Astrocyte (in vitro differentiated cells and primary cell): ENCODE measurements around the gene CELSR2. TPM values are rescaled to one million over a fixed set of nuclear protein-coding genes. Genes with fewer than 3 reads are reported as not detected.

Experiments
- DNase-seq: peaks from one replicate; pipeline ENCODE4 v3.0.0-alpha.2; 2010; ENCODE audit warnings: low read depth
- FAIRE-seq: peaks from 2 replicates; lab custom pipeline; 2011; peaks lifted over from hg19 to GRCh38; lab: Jason Lieb, UNC
- H2AFZ ChIP-seq: 2 replicates; pipeline ENCODE4 v1.6.0; 2012; ENCODE audit warnings: low read depth, low read length, inconsistent platforms
- H3K27ac ChIP-seq: 2 replicates; pipeline ENCODE4 v1.5.1; 2011; ENCODE audit warnings: low read depth, low read length, inconsistent platforms
- H3K27me3 ChIP-seq: 2 replicates; pipeline ENCODE4 v1.6.0; 2011; ENCODE audit warnings: low read length, inconsistent platforms; ENCODE audit not compliant: insufficient read depth
- H3K36me3 ChIP-seq: 2 replicates; pipeline ENCODE4 v1.5.1; 2011; ENCODE audit warnings: low read length, inconsistent platforms; ENCODE audit not compliant: insufficient read depth
- H3K4me1 ChIP-seq: 2 replicates; pipeline ENCODE4 v1.5.1; 2011; ENCODE audit warnings: low read length, inconsistent platforms; ENCODE audit not compliant: insufficient read depth
- H3K4me2 ChIP-seq: 2 replicates; pipeline ENCODE4 v1.6.0; 2012; ENCODE audit warnings: low read length, inconsistent platforms
- H3K4me3 ChIP-seq: 2 replicates; pipeline ENCODE4 v1.5.1; 2011; ENCODE audit warnings: low read depth, mild to moderate bottlenecking, low read length, inconsistent platforms; ENCODE audit not compliant: insufficient read depth
- H3K79me2 ChIP-seq: 2 replicates; pipeline ENCODE4 v1.6.0; 2012; ENCODE audit warnings: mild to moderate bottlenecking, low read length, inconsistent platforms; ENCODE audit not compliant: insufficient read depth
- H3K9ac ChIP-seq: 2 replicates; pipeline ENCODE4 v1.6.0; 2012; ENCODE audit warnings: mild to moderate bottlenecking, low read length, inconsistent platforms
- H3K9me3 ChIP-seq: 2 replicates; pipeline ENCODE4 v1.5.1; 2012; ENCODE audit warnings: low read depth, mild to moderate bottlenecking, low read length, inconsistent platforms; ENCODE audit not compliant: insufficient read depth
- H4K20me1 ChIP-seq: 2 replicates; pipeline ENCODE4 v1.6.0; 2012; ENCODE audit warnings: low read length, inconsistent platforms; ENCODE audit not compliant: insufficient read depth
- H3K27ac Mint-ChIP-seq: one replicate; pipeline ENCODE4 v1.8.0; 2021; ENCODE audit warnings: mild to moderate bottlenecking, mixed read lengths; ENCODE audit not compliant: unreplicated experiment
- H3K27me3 Mint-ChIP-seq: one replicate; pipeline ENCODE4 v1.8.0; 2021; ENCODE audit warnings: low read depth, mixed read lengths; ENCODE audit not compliant: unreplicated experiment
- H3K36me3 Mint-ChIP-seq: one replicate; pipeline ENCODE4 v1.8.0; 2021; ENCODE audit warnings: low read depth, mixed read lengths; ENCODE audit not compliant: unreplicated experiment
- H3K4me1 Mint-ChIP-seq: one replicate; pipeline ENCODE4 v1.8.0; 2021; ENCODE audit warnings: low read depth, mixed read lengths; ENCODE audit not compliant: unreplicated experiment
- H3K4me3 Mint-ChIP-seq: one replicate; pipeline ENCODE4 v1.8.0; 2021; ENCODE audit warnings: mild to moderate bottlenecking, moderate library complexity, mixed read lengths; ENCODE audit not compliant: unreplicated experiment
- H3K9me3 Mint-ChIP-seq: one replicate; pipeline ENCODE4 v1.8.0; 2021; ENCODE audit warnings: mild to moderate bottlenecking, mixed read lengths; ENCODE audit not compliant: unreplicated experiment
- EZH2 ChIP-seq: IDR thresholded peaks from 2 replicates; pipeline ENCODE4 v1.6.1; 2012; ENCODE audit warnings: mild to moderate bottlenecking, low read length, inconsistent platforms; ENCODE audit not compliant: insufficient read depth
- total RNA-seq: library from RNA; stranded (reverse); gene quantifications from 2 replicates; pipeline ENCODE4 v1.2.1, GENCODE V29; 2021
- TF ChIP-seq, protein P1 (sequence below): IDR thresholded peaks from 2 replicates; pipeline ENCODE4 v1.5.1; 2011; ENCODE audit warnings: low read depth, mild to moderate bottlenecking, inconsistent platforms, low read length, moderate library complexity; ENCODE audit not compliant: insufficient read depth

CELSR2 gene
- total RNA-seq, 1 donor from 2014 or later = 10.0 TPM

GRCh38 chr1:109247401-109248365 is 1.7 kb upstream of the CELSR2 start:
- no peak overlapping the region for H2AFZ ChIP-seq
- H3K4me2 ChIP-seq = no peak overlapping the region
- no peaks in the 10 kb centered on the region for H4K20me1 ChIP-seq
- H3K79me2 ChIP-seq = peaks cover 2% of the 10 kb centered on the region
- no peaks in the 10 kb centered on the region for H3K36me3 ChIP-seq
- peaks cover 9% of the 10 kb centered on the region for H3K4me1 ChIP-seq
- H3K9me3 ChIP-seq = no peaks in the 10 kb centered on the region
- Mint-ChIP-seq H3K4me3 (no peak overlapping the region), H3K4me1 (peaks cover 8% of the 10 kb centered on the region), H3K27me3 (peaks cover 6% of the 10 kb centered on the region), H3K27ac (no peak overlapping the region), H3K9me3 (no peaks in the 10 kb centered on the region), H3K36me3 (peaks cover 6% of the 10 kb centered on the region)
- FAIRE-seq (no peak), DNase-seq (no peak)
- H3K4me3 ChIP-seq = no peak overlapping the region
- H3K9ac ChIP-seq = no peak overlapping the region
- TF ChIP-seq EZH2 = no peak
- TF ChIP-seq, protein P1, sequence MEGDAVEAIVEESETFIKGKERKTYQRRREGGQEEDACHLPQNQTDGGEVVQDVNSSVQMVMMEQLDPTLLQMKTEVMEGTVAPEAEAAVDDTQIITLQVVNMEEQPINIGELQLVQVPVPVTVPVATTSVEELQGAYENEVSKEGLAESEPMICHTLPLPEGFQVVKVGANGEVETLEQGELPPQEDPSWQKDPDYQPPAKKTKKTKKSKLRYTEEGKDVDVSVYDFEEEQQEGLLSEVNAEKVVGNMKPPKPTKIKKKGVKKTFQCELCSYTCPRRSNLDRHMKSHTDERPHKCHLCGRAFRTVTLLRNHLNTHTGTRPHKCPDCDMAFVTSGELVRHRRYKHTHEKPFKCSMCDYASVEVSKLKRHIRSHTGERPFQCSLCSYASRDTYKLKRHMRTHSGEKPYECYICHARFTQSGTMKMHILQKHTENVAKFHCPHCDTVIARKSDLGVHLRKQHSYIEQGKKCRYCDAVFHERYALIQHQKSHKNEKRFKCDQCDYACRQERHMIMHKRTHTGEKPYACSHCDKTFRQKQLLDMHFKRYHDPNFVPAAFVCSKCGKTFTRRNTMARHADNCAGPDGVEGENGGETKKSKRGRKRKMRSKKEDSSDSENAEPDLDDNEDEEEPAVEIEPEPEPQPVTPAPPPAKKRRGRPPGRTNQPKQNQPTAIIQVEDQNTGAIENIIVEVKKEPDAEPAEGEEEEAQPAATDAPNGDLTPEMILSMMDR = no peak
- H3K27me3 ChIP-seq = no peaks in the 10 kb centered on the region
- H3K27ac ChIP-seq = no peak overlapping the region

GRCh38 chr1:109248444-109248796 is 919 bp upstream of the CELSR2 start:
- no peaks in the 10 kb centered on the region for H3K36me3 ChIP-seq
- H3K36me3 Mint-ChIP-seq = peaks cover 9% of the 10 kb centered on the region
- H3K9me3 Mint-ChIP-seq = no peaks in the 10 kb centered on the region
- no peak overlapping the region for H3K4me3 ChIP-seq
- peaks cover 2% of the 10 kb centered on the region for H3K79me2 ChIP-seq
- DNase-seq (no peak), FAIRE-seq (no peak)
- H3K9ac ChIP-seq = no peak overlapping the region
- H3K9me3 ChIP-seq = no peaks in the 10 kb centered on the region
- peaks cover 13% of the 10 kb centered on the region for H3K4me1 ChIP-seq
- no peaks in the 10 kb centered on the region for H3K27me3 ChIP-seq
- H3K27me3 Mint-ChIP-seq = peaks cover 6% of the 10 kb centered on the region
- no peaks in the 10 kb centered on the region for H4K20me1 ChIP-seq
- no peak overlapping the region for H3K27ac ChIP-seq
- no peak overlapping the region for H3K4me2 ChIP-seq
- H3K4me1 Mint-ChIP-seq = peaks cover 4% of the 10 kb centered on the region
- H3K4me3 Mint-ChIP-seq = no peak overlapping the region
- no peak overlapping the region for H3K27ac Mint-ChIP-seq
- no peak overlapping the region for H2AFZ ChIP-seq
- TF ChIP-seq, protein P1 = no peak
- no peak for TF ChIP-seq EZH2
